Measurements from ENCODE around the gene TBCK.

DNA sequence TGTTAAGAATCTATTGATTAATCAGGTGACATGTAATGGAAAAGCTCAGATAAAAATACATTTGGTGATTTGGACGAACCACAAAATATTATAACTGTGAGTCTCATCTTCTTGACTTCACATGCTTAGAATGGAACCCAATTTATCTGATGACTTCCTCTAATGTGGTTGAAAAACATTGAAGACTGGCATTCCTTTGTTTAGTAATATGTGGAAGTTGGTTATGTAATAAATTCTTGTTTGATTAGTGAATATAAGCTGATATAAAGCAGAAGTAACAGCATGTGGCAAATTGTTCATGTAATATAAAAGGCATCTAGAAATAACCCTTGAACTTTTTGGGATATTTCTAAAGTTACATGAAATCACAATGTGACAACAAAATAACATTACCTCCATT lies 42.9 kb upstream of the TBCK start:
- TF ChIP-seq, protein P1, sequence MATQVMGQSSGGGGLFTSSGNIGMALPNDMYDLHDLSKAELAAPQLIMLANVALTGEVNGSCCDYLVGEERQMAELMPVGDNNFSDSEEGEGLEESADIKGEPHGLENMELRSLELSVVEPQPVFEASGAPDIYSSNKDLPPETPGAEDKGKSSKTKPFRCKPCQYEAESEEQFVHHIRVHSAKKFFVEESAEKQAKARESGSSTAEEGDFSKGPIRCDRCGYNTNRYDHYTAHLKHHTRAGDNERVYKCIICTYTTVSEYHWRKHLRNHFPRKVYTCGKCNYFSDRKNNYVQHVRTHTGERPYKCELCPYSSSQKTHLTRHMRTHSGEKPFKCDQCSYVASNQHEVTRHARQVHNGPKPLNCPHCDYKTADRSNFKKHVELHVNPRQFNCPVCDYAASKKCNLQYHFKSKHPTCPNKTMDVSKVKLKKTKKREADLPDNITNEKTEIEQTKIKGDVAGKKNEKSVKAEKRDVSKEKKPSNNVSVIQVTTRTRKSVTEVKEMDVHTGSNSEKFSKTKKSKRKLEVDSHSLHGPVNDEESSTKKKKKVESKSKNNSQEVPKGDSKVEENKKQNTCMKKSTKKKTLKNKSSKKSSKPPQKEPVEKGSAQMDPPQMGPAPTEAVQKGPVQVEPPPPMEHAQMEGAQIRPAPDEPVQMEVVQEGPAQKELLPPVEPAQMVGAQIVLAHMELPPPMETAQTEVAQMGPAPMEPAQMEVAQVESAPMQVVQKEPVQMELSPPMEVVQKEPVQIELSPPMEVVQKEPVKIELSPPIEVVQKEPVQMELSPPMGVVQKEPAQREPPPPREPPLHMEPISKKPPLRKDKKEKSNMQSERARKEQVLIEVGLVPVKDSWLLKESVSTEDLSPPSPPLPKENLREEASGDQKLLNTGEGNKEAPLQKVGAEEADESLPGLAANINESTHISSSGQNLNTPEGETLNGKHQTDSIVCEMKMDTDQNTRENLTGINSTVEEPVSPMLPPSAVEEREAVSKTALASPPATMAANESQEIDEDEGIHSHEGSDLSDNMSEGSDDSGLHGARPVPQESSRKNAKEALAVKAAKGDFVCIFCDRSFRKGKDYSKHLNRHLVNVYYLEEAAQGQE (IDR thresholded peaks at IDR 0.05; ENCODE audit: unreplicated experiment) = no peak
- TF ChIP-seq, protein P2, sequence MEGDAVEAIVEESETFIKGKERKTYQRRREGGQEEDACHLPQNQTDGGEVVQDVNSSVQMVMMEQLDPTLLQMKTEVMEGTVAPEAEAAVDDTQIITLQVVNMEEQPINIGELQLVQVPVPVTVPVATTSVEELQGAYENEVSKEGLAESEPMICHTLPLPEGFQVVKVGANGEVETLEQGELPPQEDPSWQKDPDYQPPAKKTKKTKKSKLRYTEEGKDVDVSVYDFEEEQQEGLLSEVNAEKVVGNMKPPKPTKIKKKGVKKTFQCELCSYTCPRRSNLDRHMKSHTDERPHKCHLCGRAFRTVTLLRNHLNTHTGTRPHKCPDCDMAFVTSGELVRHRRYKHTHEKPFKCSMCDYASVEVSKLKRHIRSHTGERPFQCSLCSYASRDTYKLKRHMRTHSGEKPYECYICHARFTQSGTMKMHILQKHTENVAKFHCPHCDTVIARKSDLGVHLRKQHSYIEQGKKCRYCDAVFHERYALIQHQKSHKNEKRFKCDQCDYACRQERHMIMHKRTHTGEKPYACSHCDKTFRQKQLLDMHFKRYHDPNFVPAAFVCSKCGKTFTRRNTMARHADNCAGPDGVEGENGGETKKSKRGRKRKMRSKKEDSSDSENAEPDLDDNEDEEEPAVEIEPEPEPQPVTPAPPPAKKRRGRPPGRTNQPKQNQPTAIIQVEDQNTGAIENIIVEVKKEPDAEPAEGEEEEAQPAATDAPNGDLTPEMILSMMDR (conservative IDR thresholded peaks at IDR 0.05; ENCODE audit: low read depth in 2 of 2) = no peak
- TF ChIP-seq EZH2 (IDR thresholded peaks at IDR 0.05; ENCODE audit: low read depth, unreplicated experiment) (no peak), CREB1 (CRISPR knock-in tag; IDR thresholded peaks at IDR 0.05; ENCODE audit: low read depth) (no peak), POLR2AphosphoS5 (IDR thresholded peaks at IDR 0.05; ENCODE audit: low read depth) (no peak), EZH2phosphoT487 (IDR thresholded peaks at IDR 0.05; ENCODE audit: unreplicated experiment) (no peak), JUNB (IDR thresholded peaks at IDR 0.05; ENCODE audit: unreplicated experiment) (no peak), ZNF331 (CRISPR knock-in tag; IDR thresholded peaks at IDR 0.05; ENCODE audit: low read depth) (no peak), NANOG (IDR thresholded peaks at IDR 0.05; ENCODE audit: borderline replicate concordance) (no peak), STAT1 (IDR thresholded peaks at IDR 0.05; ENCODE audit: unreplicated experiment) (no peak)
- TF ChIP-seq, protein P3, sequence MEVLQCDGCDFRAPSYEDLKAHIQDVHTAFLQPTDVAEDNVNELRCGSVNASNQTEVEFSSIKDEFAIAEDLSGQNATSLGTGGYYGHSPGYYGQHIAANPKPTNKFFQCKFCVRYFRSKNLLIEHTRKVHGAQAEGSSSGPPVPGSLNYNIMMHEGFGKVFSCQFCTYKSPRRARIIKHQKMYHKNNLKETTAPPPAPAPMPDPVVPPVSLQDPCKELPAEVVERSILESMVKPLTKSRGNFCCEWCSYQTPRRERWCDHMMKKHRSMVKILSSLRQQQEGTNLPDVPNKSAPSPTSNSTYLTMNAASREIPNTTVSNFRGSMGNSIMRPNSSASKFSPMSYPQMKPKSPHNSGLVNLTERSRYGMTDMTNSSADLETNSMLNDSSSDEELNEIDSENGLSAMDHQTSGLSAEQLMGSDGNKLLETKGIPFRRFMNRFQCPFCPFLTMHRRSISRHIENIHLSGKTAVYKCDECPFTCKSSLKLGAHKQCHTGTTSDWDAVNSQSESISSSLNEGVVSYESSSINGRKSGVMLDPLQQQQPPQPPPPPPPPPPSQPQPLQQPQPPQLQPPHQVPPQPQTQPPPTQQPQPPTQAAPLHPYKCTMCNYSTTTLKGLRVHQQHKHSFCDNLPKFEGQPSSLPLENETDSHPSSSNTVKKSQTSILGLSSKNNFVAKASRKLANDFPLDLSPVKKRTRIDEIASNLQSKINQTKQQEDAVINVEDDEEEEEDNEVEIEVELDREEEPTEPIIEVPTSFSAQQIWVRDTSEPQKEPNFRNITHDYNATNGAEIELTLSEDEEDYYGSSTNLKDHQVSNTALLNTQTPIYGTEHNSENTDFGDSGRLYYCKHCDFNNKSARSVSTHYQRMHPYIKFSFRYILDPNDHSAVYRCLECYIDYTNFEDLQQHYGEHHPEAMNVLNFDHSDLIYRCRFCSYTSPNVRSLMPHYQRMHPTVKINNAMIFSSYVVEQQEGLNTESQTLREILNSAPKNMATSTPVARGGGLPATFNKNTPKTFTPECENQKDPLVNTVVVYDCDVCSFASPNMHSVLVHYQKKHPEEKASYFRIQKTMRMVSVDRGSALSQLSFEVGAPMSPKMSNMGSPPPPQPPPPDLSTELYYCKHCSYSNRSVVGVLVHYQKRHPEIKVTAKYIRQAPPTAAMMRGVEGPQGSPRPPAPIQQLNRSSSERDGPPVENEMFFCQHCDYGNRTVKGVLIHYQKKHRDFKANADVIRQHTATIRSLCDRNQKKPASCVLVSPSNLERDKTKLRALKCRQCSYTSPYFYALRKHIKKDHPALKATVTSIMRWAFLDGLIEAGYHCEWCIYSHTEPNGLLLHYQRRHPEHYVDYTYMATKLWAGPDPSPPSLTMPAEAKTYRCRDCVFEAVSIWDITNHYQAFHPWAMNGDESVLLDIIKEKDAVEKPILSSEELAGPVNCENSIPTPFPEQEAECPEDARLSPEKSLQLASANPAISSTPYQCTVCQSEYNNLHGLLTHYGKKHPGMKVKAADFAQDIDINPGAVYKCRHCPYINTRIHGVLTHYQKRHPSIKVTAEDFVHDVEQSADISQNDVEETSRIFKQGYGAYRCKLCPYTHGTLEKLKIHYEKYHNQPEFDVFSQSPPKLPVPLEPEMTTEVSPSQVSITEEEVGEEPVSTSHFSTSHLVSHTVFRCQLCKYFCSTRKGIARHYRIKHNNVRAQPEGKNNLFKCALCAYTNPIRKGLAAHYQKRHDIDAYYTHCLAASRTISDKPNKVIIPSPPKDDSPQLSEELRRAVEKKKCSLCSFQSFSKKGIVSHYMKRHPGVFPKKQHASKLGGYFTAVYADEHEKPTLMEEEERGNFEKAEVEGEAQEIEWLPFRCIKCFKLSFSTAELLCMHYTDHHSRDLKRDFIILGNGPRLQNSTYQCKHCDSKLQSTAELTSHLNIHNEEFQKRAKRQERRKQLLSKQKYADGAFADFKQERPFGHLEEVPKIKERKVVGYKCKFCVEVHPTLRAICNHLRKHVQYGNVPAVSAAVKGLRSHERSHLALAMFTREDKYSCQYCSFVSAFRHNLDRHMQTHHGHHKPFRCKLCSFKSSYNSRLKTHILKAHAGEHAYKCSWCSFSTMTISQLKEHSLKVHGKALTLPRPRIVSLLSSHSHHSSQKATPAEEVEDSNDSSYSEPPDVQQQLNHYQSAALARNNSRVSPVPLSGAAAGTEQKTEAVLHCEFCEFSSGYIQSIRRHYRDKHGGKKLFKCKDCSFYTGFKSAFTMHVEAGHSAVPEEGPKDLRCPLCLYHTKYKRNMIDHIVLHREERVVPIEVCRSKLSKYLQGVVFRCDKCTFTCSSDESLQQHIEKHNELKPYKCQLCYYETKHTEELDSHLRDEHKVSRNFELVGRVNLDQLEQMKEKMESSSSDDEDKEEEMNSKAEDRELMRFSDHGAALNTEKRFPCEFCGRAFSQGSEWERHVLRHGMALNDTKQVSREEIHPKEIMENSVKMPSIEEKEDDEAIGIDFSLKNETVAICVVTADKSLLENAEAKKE (CRISPR knock-in tag; IDR thresholded peaks at IDR 0.05) = no peak
- TF ChIP-seq, protein P4, sequence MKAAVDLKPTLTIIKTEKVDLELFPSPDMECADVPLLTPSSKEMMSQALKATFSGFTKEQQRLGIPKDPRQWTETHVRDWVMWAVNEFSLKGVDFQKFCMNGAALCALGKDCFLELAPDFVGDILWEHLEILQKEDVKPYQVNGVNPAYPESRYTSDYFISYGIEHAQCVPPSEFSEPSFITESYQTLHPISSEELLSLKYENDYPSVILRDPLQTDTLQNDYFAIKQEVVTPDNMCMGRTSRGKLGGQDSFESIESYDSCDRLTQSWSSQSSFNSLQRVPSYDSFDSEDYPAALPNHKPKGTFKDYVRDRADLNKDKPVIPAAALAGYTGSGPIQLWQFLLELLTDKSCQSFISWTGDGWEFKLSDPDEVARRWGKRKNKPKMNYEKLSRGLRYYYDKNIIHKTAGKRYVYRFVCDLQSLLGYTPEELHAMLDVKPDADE (IDR thresholded peaks at IDR 0.05) = no peak

Data from GM23338 (cell line).